Bone marrow (tissue), 2 donors: Measurements from ENCODE around the gene SPINK4.
A peak's percentile ranks its signal among the peaks of the same experiment; 100 is the strongest.

Experiments used
- DNase-seq, 2 donors: peaks; one replicate each; lab custom pipeline; 2025; lab: John Stamatoyannopoulos, UW

The SPINK4 gene

GRCh38 chr9:33239921-33240320 is at the start of gene SPINK4:
TSS of gene SPINK4 (plus strand) at chr9:33240167. CDS start at chr9:33240209, 42 bp downstream.
- peak in 1 of 2 donors; percentile 16 for DNase-seq

GRCh38 chr9:33192493-33193255 is 47.3 kb upstream of the SPINK4 start:
- DNase-seq: no peak

GRCh38 chr9:33193818-33194217 is 46.1 kb upstream of the SPINK4 start:
- no peak for DNase-seq

- DNase-seq: no peak
These were observed 43.2 kb upstream of the SPINK4 start for GRCh38 chr9:33196736-33197135.

- no peak for DNase-seq
These were observed 42.5 kb upstream of the SPINK4 start for GRCh38 chr9:33197279-33198152.

- no peak for DNase-seq
These were observed 41.8 kb upstream of the SPINK4 start for GRCh38 chr9:33198165-33198564.

- no peak for DNase-seq
These were observed 37.9 kb upstream of the SPINK4 start for GRCh38 chr9:33202018-33202417.

GRCh38 chr9:33202552-33203201 is 37.3 kb upstream of the SPINK4 start:
- DNase-seq: peak in 1 of 2 donors; percentile 3

- no peak for DNase-seq
These were observed 30.6 kb upstream of the SPINK4 start for GRCh38 chr9:33209394-33209793.

GRCh38 chr9:33210006-33210715 is 29.8 kb upstream of the SPINK4 start:
- DNase-seq: no peak

- DNase-seq: no peak
These were observed 28.1 kb upstream of the SPINK4 start for GRCh38 chr9:33211695-33212393.

GRCh38 chr9:33220681-33221567 is 19.0 kb upstream of the SPINK4 start:
- no peak for DNase-seq

GRCh38 chr9:33221568-33221884 is 18.4 kb upstream of the SPINK4 start:
- no peak for DNase-seq

- DNase-seq: no peak
These were observed 17.9 kb upstream of the SPINK4 start for GRCh38 chr9:33222031-33222430.

GRCh38 chr9:33223696-33224095 is 16.3 kb upstream of the SPINK4 start:
- DNase-seq: no peak

- DNase-seq: peak; percentile 8 to 72
These were observed 14.4 kb upstream of the SPINK4 start for GRCh38 chr9:33225319-33226147.

GRCh38 chr9:33227008-33227398 is 13.0 kb upstream of the SPINK4 start:
- DNase-seq: peak; percentile 21 to 80

- no peak for DNase-seq
These were observed 12.2 kb upstream of the SPINK4 start for GRCh38 chr9:33227741-33228140.

GRCh38 chr9:33228606-33229005 is 11.4 kb upstream of the SPINK4 start:
- no peak for DNase-seq
